ENCODE data around the gene GOLPH3.

The GOLPH3 gene

DNA sequence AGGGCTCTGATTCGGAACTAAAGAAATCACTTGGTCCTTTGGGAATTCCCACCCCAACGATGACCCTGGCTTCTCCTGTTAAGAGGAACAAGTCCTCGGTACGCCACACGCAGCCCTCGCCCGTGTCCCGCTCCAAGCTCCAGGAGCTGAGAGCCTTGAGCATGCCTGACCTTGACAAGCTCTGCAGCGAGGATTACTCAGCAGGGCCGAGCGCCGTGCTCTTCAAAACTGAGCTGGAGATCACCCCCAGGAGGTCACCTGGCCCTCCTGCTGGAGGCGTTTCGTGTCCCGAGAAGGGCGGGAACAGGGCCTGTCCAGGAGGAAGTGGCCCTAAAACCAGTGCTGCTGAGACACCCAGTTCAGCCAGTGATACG, 83.4 kb downstream of the GOLPH3 start:
- no peak overlapping the region for H3K4me3 ChIP-seq (ENCODE audit: low read length)
- TF ChIP-seq, protein P1, sequence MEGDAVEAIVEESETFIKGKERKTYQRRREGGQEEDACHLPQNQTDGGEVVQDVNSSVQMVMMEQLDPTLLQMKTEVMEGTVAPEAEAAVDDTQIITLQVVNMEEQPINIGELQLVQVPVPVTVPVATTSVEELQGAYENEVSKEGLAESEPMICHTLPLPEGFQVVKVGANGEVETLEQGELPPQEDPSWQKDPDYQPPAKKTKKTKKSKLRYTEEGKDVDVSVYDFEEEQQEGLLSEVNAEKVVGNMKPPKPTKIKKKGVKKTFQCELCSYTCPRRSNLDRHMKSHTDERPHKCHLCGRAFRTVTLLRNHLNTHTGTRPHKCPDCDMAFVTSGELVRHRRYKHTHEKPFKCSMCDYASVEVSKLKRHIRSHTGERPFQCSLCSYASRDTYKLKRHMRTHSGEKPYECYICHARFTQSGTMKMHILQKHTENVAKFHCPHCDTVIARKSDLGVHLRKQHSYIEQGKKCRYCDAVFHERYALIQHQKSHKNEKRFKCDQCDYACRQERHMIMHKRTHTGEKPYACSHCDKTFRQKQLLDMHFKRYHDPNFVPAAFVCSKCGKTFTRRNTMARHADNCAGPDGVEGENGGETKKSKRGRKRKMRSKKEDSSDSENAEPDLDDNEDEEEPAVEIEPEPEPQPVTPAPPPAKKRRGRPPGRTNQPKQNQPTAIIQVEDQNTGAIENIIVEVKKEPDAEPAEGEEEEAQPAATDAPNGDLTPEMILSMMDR (conservative IDR thresholded peaks at IDR 0.05; ENCODE audit: low read length) = no peak
- DNase-seq (ENCODE audit: low read depth) = no peak

- TF ChIP-seq, protein P1 (conservative IDR thresholded peaks at IDR 0.05; ENCODE audit: low read length) = no peak
- H3K4me3 ChIP-seq (ENCODE audit: low read length) = no peak overlapping the region
- DNase-seq (ENCODE audit: low read depth) = no peak
These were observed 83.9 kb downstream of the GOLPH3 start for GRCh38 chr5:32090026-32090754.

GRCh38 chr5:32089146-32090000, 84.7 kb downstream of the GOLPH3 start:
- H3K4me3 ChIP-seq (ENCODE audit: low read length) = no peak overlapping the region
- TF ChIP-seq, protein P1 (conservative IDR thresholded peaks at IDR 0.05; ENCODE audit: low read length) = no peak

DNA sequence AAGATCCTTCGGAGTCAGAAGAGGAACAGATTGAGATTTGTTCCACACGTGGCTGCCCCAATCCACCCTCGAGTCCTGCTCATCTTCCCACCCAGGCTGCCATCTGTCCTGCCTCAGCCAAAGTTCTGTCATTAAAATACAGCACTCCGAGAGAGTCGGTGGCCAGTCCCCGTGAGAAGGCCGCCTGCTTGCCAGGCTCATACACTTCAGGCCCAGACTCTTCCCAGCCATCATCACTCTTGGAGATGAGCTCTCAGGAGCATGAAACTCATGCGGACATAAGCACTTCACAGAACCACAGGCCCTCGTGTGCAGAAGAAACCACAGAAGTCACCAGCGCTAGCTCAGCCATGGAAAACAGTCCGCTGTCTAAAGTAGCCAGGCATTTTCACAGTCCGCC, 85.9 kb downstream of the GOLPH3 start:
- TF ChIP-seq, protein P1 (conservative IDR thresholded peaks at IDR 0.05; ENCODE audit: low read length) = no peak
- no peak for DNase-seq (ENCODE audit: low read depth)
- no peak overlapping the region for H3K4me3 ChIP-seq (ENCODE audit: low read length)

More at GRCh38 chr5:32089146-32090000, 84.7 kb downstream of the GOLPH3 start:
- DNase-seq (ENCODE audit: low read depth) = no peak

- TF ChIP-seq, protein P1 (conservative IDR thresholded peaks at IDR 0.05; ENCODE audit: low read length) = no peak
- DNase-seq (ENCODE audit: low read depth) = no peak
- H3K4me3 ChIP-seq (ENCODE audit: low read length) = no peak overlapping the region
These were observed 86.7 kb downstream of the GOLPH3 start for GRCh38 chr5:32087086-32088082.

GRCh38 chr5:32083981-32084430, 90.1 kb downstream of the GOLPH3 start:
- no peak for DNase-seq (ENCODE audit: low read depth)
- no peak overlapping the region for H3K4me3 ChIP-seq (ENCODE audit: low read length)
- TF ChIP-seq, protein P1 (conservative IDR thresholded peaks at IDR 0.05; ENCODE audit: low read length) = no peak

Data from AG10803 (cell line).